HG02884 (cell line): ENCODE results near the gene PAN3.
"Not testable (repeated sequence)": the region's sequence is repeated elsewhere in the genome, so short reads cannot be mapped to it uniquely, and the experiment has no call there.

ENCODE experiments used
- ATAC-seq: cut with Tn5 transposase; IDR thresholded peaks from one replicate; pipeline ENCODE4 v1.9.1; 2021; ENCODE audit warnings: mild to moderate bottlenecking, moderate library complexity; ENCODE audit not compliant: unreplicated experiment

The PAN3 gene, protein sequence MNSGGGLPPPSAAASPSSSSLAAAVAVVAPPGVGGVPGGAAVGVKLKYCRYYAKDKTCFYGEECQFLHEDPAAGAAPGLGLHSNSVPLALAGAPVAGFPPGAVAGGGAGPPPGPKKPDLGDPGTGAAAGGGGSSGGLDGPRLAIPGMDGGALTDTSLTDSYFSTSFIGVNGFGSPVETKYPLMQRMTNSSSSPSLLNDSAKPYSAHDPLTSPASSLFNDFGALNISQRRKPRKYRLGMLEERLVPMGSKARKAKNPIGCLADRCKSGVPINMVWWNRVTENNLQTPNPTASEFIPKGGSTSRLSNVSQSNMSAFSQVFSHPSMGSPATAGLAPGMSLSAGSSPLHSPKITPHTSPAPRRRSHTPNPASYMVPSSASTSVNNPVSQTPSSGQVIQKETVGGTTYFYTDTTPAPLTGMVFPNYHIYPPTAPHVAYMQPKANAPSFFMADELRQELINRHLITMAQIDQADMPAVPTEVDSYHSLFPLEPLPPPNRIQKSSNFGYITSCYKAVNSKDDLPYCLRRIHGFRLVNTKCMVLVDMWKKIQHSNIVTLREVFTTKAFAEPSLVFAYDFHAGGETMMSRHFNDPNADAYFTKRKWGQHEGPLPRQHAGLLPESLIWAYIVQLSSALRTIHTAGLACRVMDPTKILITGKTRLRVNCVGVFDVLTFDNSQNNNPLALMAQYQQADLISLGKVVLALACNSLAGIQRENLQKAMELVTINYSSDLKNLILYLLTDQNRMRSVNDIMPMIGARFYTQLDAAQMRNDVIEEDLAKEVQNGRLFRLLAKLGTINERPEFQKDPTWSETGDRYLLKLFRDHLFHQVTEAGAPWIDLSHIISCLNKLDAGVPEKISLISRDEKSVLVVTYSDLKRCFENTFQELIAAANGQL

DNA sequence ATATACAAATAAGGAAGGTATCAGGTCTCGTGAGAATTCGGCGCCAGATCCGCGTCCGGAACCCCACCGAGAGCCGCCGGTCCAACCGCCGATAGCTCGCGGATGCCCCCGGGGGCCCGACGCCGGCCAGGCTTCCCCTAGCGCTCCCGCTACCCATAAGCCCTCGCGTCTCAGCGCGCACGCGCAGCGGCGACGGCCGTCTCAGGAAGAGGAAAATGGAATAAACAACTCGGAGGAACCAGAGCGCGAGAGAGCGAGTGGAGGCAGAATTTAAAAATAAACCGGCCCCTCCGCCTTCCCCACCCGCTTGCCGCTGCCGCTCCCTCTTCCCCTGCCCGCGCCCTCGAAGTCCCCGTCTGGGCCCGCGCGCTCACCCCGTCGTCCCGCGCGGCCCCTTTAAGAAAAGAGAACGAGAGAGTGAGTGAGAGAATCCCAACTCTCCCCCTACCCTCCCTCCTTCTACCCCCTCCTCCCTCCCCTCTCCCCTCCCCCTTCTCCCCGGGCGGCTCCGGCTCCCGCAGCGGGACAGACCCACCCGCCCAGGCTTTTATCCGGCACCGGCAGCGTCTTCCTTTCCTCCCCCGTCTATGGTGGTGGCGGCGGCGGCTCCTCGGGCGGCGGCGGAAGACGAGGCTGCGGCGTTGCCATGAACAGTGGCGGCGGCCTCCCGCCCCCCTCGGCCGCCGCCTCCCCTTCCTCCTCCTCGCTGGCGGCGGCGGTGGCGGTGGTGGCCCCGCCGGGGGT is at the start of gene PAN3:
PAN3 (plus strand) TSS at position 534 of the 744 bp plus-strand sequence; CDS start at position 647, 113 bp downstream.
- peak; percentile 44 for ATAC-seq

DNA sequence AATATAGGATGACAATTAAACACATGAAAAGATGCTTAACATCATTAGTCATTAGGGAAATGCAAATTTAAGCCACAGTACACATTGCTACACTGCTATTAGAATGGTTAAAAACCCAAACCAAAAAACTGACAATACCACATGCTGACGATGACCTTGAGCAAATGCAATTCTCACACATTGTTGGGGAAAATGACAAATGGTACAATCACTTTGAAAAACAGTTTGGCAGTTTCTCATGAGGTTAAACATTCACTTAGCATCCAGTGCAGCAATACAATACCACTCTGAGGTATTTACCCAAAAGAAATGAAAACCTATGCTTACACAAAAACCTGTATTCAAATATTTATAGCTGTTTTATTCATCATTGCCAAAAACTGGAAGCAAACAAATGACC is 49.3 kb upstream of the PAN3 start:
- ATAC-seq: no peak

DNA sequence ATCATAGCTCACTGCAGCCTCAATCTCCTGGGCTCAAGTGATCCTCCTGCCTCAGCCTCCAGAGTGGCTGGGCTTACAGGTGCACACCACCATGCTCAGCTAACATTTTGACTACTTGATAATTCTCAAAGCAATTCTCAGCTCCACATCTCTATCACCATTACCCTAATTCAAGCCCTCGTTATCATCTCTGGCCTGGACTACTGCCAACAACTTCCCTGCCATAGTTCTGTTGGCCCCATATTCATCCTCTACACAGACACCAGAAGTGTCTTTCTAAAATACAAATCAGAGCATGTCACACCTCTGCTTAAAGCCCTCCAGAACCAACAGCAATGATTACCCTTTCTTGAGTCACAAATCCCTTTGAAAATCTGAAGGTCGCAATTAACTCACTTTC is 45.9 kb upstream of the PAN3 start:
- no peak for ATAC-seq

DNA sequence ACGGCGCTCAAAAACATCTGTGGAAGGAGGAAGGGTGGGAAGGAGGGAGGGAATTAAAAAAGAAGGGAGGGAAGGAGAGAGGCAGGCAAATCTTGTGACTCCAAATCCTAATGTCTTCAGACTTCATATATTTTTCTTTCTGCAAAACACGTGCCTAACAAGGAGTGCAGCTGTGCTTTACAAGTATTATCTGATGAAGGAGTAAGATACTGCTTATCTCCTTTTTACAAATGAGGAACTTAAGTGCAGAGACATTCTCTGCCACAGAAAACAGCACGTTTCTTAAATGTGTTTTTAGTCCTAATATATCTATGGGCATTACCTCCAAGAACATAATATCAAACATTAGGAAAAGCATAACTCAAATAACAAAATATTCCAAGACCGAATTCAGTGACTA is 44.5 kb upstream of the PAN3 start:
- no peak for ATAC-seq

DNA sequence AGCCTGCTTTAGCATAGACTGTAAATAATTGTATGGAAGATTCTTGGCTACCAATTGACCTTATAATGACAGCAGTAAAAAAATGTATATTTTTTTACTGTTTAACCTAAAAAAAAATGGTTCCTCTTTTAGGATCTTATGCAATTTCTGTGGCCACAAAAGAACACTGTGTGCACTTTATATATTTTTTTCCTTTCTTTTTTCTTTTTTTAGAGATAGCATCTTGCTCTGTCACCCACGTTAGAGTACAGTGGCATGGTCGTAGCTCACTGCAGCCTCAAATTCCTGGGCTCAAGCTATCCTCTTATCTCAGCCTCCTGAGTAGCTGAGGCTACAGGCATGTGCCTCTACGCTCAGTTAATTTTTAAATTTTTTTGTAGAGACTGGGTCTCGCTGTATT is 44.0 kb upstream of the PAN3 start:
- no peak for ATAC-seq

DNA sequence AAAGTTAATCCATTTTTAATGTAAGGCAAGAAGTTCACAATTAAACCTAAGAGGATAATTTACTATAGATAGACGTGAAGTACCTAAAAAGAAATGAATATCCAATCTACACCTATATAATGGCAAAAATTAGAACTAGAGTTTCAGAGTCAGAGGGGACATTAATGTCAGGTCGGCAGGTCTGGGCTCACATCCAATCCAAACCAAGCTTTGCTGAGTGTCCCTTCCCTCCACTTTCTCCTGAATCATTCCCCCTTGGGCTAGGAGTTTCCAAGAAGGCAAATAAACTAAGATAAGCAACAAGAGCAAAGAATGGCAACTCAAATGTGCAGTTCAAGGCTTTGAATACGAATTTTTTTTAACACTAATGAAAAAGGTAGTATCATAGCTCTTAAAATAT is 40.8 kb upstream of the PAN3 start:
- ATAC-seq: no peak

DNA sequence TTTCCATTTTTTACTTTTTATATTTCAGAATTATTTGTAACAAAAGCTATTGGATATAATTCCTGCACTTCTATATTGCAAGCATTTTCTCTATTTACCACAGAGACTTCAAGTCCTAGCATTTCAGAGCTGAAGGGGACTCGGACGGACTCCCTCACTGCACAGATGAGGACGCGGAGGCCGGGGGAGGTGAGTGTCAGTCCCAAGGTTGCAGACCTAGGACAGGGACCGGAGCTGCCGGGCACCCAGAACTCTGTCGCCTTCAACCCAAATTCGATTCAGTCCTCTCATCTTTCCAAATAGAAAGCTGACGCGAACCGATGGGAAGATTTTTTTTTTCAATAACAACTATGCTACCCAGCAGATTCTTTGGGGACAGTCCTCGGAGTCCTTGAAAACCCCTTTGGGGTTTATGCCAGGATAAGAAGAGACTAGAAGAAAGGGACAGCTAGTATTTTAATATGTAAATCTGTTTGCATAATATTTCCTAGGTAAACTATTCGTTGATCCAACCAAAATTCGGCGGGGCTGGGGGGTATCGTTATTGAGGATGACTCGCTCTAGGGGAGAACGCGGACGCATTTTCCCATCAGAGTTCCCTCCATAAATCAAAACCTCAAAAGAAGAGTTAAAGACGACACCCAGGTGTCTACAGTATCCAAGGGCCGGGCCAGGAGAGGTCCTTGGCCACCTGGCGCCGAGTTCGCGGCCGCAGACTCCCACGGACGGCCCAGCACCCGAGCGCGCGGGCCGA is 38.8 kb upstream of the PAN3 start:
- no peak for ATAC-seq

DNA sequence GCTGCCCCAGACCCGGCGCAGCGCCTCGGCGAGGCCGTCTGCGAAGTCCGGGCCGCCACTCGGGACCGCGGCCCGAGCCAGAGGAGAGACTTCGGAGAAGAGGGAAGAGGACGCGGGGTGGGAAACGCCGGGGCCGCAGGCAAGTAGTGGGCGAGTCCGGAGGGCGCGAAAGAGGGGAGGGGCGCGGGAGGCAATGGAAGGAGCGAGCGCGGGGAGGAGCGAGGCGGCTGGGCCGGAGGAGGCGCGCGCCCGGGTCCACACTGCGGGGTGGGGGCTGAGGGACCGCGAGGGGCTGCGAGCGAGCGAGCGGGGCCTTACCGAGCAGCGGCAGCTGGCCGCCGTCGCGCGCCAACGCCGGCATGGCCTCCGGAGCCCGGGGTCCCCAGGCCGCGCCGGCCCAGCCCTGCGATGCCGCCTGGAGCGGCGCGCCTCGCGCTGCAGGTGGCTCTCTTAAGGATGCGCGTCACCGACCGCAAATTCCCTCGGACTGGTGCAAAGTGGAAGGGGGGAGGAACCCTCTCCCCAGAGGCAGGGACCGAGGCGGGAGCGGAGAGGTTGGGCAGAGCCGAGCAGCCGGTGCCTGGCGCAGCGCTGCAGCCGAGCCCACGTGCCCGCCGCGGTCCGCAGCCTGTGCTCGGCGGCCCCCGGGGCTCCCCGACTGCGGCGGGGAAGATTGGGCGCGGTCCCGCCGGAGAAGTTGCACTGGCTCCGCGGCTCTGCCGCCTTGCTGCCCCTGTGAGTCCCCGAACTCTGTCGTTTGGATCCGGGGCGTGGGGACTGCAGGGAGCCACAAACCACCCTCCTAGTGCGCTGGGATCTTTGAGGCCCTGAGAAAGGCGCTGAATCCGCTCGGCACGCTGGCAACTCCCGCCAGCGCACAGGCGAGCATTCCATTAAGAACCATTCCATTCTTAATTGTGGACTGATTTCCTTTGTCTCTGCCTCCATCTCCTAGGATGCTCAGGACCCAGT is 37.9 kb upstream of the PAN3 start, which contains the start of gene FLT3:
FLT3 (minus strand) TSS at position 427 of the 972 bp plus-strand sequence; CDS start at position 361, 66 bp downstream.
- no peak for ATAC-seq

DNA sequence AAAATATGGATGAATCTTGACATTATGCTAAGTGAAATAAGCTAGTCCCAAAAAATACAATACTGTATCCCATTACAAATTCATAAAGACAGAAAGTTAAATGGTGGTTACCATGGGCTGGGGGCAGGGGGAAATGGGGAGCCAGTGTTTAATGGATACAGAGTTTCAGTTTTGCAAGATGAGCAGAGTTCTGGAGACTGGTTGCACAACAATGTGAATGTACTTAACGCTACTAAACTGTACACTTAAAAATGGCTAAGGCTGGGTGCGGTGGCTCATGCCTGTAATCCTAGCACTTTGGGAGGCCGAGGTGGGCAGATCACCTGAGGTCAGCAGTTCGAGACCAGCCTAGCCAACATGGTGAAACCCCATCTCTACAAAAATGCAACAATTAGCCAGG is 36.5 kb upstream of the PAN3 start:
- ATAC-seq: not testable (repeated sequence)

DNA sequence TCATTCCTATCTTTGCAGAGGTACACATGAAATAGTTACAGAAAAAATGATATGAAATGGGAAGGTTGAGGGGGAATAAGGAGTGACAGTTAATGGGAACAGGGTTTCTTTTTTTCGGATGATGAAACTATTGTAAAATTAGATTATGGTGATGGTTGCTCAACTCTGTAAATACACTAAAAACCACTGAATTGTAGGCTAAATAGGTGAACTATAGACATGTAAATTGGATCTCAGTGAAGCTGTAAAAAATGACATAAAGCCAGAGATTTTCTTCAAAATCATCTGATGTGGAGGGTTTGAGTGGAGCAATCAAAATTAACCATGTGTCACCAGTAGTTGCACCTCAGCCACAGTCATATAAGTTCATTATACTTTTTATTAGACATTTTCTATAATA is 31.4 kb upstream of the PAN3 start:
- ATAC-seq: no peak

DNA sequence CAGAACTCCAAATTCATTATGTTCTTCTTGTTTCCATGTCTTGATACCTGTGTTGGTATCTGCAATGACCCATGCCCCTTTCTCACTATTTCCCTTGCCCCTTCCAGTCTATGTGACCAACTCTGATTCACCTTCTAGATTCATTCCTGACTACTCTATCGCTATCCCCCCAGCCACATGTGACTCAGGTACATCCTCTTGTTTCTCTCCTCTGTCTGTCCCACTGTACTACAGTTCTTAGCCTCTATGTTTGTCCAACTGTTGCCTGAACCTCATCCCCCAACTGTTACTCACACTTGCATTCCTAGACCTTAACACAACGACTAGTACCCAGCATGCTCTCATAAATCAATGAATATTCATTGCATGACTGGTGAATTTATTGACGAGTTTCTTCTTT is 27.9 kb upstream of the PAN3 start:
- no peak for ATAC-seq

DNA sequence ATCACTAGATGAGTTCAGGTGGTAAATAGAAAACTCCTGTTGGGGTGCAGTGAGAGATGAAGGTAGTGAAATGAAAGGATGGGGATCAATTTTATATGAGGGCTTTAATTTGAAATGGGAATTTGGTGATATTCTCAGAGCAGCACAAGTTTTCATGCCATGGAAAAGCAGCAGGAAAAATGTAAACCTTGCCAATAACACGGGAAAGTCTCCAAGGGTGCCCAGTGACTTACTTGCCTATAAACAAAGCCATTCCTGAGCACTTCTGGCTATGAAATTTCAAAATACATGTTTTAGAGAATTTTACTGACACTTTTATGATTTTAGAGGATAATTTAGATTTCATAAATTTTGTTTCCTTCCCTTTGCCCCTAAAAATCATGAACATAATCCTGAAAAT is 21.6 kb upstream of the PAN3 start:
- no peak for ATAC-seq

DNA sequence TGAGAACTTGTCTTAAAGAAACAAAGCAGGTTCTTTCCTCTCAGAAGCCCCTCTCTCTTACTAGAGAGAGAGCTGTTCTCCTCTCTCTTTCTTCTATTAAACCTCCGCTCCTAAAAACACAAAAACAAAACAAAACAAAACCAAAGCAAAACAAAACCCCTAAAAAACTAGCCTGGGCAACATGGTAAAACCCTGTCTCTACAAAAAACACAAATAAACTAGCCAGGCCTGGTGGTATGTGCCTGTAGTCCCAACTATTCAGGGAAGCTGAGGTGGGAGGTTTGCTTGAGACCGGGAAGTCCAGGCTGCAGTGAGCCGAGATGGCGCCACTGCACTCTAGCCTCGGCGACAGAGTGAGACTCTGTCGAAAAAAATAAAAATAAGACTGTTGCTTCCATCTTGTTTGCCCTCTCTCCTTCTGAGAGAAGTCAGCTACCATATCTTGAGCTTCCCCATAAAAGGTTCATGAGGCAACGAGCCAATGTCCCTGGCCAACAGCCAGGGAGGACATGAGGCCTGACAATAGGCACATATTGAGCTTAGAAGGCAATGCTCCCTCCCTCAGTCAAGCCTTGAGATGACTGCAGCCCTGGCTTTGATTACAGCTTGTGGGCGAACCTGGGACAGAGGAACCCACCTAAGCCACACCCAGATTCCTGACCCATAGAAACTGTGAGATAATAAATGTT is 20.5 kb upstream of the PAN3 start:
- no peak for ATAC-seq

DNA sequence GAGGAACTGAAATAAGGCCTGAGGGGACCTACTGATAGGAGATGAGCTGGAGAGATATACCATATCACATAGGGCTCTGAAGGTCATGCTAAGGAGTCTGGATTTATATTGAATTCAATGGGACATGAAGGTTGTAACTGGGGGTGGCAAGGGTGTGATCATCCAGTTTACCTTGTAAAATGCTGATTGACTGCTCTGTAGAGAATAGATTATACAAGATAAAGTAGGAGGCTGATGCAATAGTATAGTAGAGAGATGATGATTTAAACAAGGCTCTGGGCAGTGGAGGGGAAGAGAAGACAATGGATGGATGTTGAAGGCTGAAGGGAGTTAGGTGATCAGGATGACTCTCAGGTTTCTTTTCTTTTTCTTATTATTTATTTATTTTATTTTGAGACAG is 18.0 kb upstream of the PAN3 start:
- ATAC-seq: no peak

DNA sequence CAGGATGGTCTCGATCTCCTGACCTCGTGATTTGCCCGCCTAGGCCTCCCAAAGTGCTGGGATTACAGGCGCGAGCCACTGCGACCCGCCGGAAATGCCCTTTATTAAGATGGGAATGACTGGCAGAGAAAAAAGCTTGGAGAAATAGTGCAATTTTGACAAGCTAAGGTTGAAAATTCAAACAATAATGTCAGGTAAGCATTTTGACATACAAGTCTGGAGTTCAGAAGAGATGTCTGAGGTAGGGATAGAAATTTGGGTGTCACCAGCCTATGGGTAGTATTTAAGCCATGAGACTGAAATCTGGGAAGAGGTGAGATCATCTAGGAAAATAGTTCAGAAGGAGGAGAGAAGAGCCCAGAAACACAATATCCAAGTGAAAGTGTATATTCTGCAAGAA is 17.1 kb upstream of the PAN3 start:
- no peak for ATAC-seq

DNA sequence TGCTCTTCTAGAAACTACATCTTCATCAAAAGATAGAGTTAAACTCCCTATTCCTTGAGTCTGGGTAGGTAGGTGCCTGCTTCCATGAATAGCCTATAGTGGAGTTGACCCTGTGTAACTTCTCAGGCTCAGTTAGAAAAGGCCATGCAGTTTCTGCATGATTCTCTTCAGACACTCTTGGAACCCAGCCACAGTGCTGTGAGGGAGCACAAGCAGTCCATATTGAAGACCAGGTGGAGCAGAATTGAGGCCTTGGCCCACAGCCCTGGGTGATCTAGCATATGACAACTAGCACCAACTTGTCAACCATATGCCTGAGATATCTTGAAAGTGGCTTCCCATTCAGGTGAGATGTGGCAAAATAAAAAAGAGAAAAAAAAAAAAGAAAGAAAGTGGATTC is 10.3 kb upstream of the PAN3 start:
- ATAC-seq: no peak

DNA sequence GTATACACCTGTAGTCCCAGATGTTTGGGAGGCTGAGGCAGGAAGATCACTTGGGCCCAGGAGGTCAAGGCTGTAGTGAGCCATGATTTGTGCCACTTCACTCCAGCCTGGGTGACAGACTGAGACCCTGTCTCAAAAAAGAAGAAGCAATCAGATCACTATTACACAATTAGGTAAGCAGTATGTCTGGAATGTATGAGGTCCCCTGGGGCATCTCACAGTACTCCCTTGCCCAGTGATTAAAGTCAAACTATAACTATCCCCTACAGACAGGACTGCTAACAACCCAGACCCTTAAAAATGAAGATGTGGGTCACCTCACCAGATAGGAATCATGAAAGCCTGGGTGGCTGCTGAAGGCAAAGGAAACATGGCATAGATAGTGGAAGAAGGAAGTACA is 9.4 kb upstream of the PAN3 start:
- ATAC-seq: no peak

DNA sequence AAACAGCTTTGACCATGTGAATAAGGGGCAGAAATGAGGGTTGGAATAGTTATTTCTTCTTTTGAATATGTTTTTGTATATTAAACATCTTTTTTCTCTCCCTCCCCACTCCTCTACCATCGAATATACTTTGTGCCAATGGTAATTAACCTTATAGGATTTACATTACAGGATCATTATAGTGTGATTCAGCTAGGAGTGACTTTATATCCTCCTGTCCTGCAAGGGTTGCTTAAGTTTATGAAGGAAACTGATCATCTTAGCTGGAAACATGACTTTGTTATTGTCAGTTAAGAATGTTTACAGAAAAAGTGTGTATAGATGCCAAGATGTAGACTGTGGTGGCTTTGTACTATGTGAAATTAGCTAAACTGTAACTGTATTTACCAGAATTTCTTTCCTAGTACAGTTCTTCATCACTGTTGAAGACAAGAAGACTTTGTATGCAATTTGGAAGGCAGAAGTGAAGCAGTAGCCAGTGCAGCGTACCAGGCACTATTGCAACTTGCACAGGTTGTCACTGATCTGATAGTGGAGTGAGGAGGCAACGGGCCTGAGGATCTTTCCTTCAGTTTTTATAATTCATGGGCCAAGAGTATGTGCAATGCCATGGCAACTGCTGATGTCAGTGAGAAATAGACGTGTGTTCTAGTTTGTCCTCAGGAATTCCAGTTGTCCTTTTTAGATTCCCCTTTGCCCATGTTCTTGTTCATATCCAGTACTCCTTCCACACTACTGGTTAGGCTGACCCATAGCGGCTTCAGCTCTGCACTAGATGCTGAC is 8.2 kb upstream of the PAN3 start:
- ATAC-seq: no peak
